WTC11 (cell line): ENCODE measurements around the gene CCDC126. TPM values are rescaled to one million over a fixed set of nuclear protein-coding genes. Genes with fewer than 3 reads are reported as not detected.

Experiments
- ATAC-seq: fragments of 200-7000 bp; cut with Tn5 transposase; 2 replicates; pipeline ENCODE4 v1.10.0; 2021; ENCODE audit warnings: mild to moderate bottlenecking, moderate library complexity
- CTCF ChIA-PET: fragments of 300-600 bp; sonication (Branson Sonifier 250); formaldehyde crosslinking; loops from one replicate; lab custom pipeline; 2021; ENCODE audit warnings: antibody characterized with exemption; lab: Charles Lee
- POLR2A ChIA-PET: fragments of 350-600 bp; sonication (Branson Sonifier 250); formaldehyde crosslinking; loops from one replicate; lab custom pipeline; 2021; ENCODE audit warnings: antibody characterized with exemption; lab: Charles Lee
- DNase-seq: peaks from one replicate; pipeline ENCODE4 v3.0.0; 2021; ENCODE audit warnings: low spot score
- H3K27ac Mint-ChIP-seq: 2 replicates; pipeline ENCODE4 v1.8.0; 2021; ENCODE audit warnings: mixed read lengths
- H3K27me3 Mint-ChIP-seq: 2 replicates; pipeline ENCODE4 v1.8.0; 2021; ENCODE audit warnings: low read depth, mild to moderate bottlenecking, moderate library complexity, mixed read lengths
- H3K36me3 Mint-ChIP-seq: 2 replicates; pipeline ENCODE4 v1.8.0; 2021; ENCODE audit warnings: mixed read lengths
- H3K4me1 Mint-ChIP-seq: 2 replicates; pipeline ENCODE4 v1.8.0; 2022; ENCODE audit warnings: mixed read lengths
- H3K4me3 Mint-ChIP-seq: 2 replicates; pipeline ENCODE4 v1.8.0; 2021; ENCODE audit warnings: mild to moderate bottlenecking, moderate library complexity, mixed read lengths
- H3K9me3 Mint-ChIP-seq: 2 replicates; pipeline ENCODE4 v1.8.0; 2021; ENCODE audit warnings: mixed read lengths
- ELF4 ChIP-seq: sonication (generic); formaldehyde crosslinking; IDR thresholded peaks from 2 replicates; pipeline ENCODE4 v1.8.1; 2022; ENCODE audit warnings: low read depth, mild to moderate bottlenecking, moderate library complexity, missing genetic modification reagents
- IRF2 ChIP-seq: sonication (generic); formaldehyde crosslinking; IDR thresholded peaks from 2 replicates; pipeline ENCODE4 v1.8.0; 2022; ENCODE audit warnings: low read depth, missing genetic modification reagents, borderline replicate concordance
- PRDM15 ChIP-seq: sonication (generic); formaldehyde crosslinking; IDR thresholded peaks from 2 replicates; pipeline ENCODE4 v1.8.0; 2022; ENCODE audit warnings: missing genetic modification reagents
- RELA ChIP-seq: sonication (generic); formaldehyde crosslinking; IDR thresholded peaks from 2 replicates; pipeline ENCODE4 v1.8.1; 2022; ENCODE audit warnings: missing genetic modification reagents, mild to moderate bottlenecking, borderline replicate concordance
- RORB ChIP-seq: fragments of 250-450 bp; sonication (Bioruptor Pico); IDR thresholded peaks from 2 replicates; pipeline ENCODE4 v1.9.0; 2021; ENCODE audit warnings: mild to moderate bottlenecking
- SOX15 ChIP-seq: fragments of 250-450 bp; sonication (Bioruptor Pico); IDR thresholded peaks from 2 replicates; pipeline ENCODE4 v1.9.0; 2021; ENCODE audit warnings: mild to moderate bottlenecking
- TCF7 ChIP-seq: sonication (generic); formaldehyde crosslinking; IDR thresholded peaks from 2 replicates; pipeline ENCODE4 v1.8.0; 2022; ENCODE audit warnings: mild to moderate bottlenecking, low read depth, missing genetic modification reagents, moderate library complexity
- TEAD4 ChIP-seq: sonication (generic); formaldehyde crosslinking; IDR thresholded peaks from 2 replicates; pipeline ENCODE4 v1.8.0; 2022; ENCODE audit warnings: mild to moderate bottlenecking, missing genetic modification reagents
- ZNF423 ChIP-seq: fragments of 250-450 bp; sonication (Bioruptor Pico); IDR thresholded peaks from 2 replicates; pipeline ENCODE4 v2.1.2; 2022; ENCODE audit warnings: mild to moderate bottlenecking, moderate library complexity
- total RNA-seq: library from RNA; stranded (reverse); gene quantifications from 3 replicates; pipeline ENCODE4 v1.2.3, GENCODE V29; 2021
- TF ChIP-seq, protein P1 (sequence below): sonication (generic); formaldehyde crosslinking; IDR thresholded peaks from 2 replicates; pipeline ENCODE4 v1.8.0; 2022; ENCODE audit warnings: mild to moderate bottlenecking, missing genetic modification reagents
- TF ChIP-seq, protein P2 (sequence below): fragments of 250-450 bp; sonication (Bioruptor Pico); IDR thresholded peaks from 2 replicates; pipeline ENCODE4 v1.9.0; 2021; ENCODE audit warnings: mild to moderate bottlenecking
- TF ChIP-seq, protein P3 (sequence below): fragments of 250-450 bp; sonication (Bioruptor Pico); conservative IDR thresholded peaks from 2 replicates; pipeline ENCODE4 v1.9.0; 2021; ENCODE audit warnings: mild to moderate bottlenecking
- TF ChIP-seq, protein P4 (sequence below): sonication (generic); formaldehyde crosslinking; IDR thresholded peaks from 2 replicates; pipeline ENCODE4 v1.8.1; 2023; ENCODE audit warnings: mild to moderate bottlenecking, missing genetic modification reagents

The CCDC126 gene
- total RNA-seq, 1 experiment from 2014 or later = 5.1 TPM

DNA sequence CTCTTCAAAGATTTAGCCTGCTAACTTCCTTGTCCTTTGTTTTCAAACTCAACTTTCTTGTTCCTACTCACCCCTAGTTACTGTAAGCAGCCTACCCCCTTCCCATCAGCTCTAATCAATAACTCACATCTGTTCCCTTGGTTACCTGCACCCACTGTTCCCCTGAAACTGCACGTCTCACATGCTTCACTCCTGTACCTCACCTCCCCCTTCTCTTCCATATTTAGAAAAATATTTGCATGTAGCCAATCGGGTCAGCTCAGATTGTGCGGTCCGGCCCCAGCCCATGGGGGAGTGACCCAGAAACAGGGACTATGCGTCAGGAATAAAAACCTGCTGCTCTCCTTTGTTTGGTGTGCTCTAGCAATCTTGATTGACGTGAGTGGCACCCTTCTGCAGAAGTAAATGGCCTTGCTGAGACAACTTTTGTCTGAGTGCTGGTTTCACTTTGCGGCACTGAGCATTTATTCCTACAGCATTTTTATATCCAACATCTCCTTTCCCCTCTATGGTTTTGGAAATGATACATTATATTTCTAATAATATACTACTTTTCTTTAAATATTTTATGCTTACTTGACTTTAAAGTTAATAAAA is 61.7 kb downstream of the CCDC126 start:
- Mint-ChIP-seq H3K36me3 (peaks cover 19% of the 10 kb centered on the region), H3K27ac (no peak overlapping the region), H3K4me1 (peaks cover 36% of the 10 kb centered on the region), H3K27me3 (no peaks in the 10 kb centered on the region; the same call in none of the 2 replicates), H3K9me3 (peaks cover 25% of the 10 kb centered on the region), H3K4me3 (no peak overlapping the region)
- CTCF ChIA-PET = interaction anchor here (1.2 to 1.3 kb wide), 2 partner anchors 21 to 38 kb away, joined by 3 to 4 read pairs; partner anchors contain the start of gene FAM221A
- no peak for ATAC-seq
- no peak for DNase-seq
- no peak for TF ChIP-seq RELA
- POLR2A ChIA-PET = no interaction called here

GRCh38 chr7:23661385-23661784 is 64.2 kb downstream of the CCDC126 start:
- peaks cover 15% of the 10 kb centered on the region for H3K36me3 Mint-ChIP-seq
- POLR2A ChIA-PET = no interaction called here
- CTCF ChIA-PET = interaction anchor here (0.6 to 3.0 kb wide), 4 partner anchors 19 to 388 kb away, joined by 3 to 16 read pairs (median 4); partner anchors contain the start of gene FAM221A
- H3K4me1 Mint-ChIP-seq = peaks cover 39% of the 10 kb centered on the region
- H3K4me3 Mint-ChIP-seq = no peak overlapping the region
- TF ChIP-seq, protein P1, sequence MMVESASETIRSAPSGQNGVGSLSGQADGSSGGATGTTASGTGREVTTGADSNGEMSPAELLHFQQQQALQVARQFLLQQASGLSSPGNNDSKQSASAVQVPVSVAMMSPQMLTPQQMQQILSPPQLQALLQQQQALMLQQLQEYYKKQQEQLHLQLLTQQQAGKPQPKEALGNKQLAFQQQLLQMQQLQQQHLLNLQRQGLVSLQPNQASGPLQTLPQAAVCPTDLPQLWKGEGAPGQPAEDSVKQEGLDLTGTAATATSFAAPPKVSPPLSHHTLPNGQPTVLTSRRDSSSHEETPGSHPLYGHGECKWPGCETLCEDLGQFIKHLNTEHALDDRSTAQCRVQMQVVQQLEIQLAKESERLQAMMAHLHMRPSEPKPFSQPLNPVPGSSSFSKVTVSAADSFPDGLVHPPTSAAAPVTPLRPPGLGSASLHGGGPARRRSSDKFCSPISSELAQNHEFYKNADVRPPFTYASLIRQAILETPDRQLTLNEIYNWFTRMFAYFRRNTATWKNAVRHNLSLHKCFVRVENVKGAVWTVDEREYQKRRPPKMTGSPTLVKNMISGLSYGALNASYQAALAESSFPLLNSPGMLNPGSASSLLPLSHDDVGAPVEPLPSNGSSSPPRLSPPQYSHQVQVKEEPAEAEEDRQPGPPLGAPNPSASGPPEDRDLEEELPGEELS = no peak
- TF ChIP-seq SOX15 (CRISPR knock-in tag) (no peak), ELF4 (no peak), TCF7 (CRISPR knock-in tag) (no peak)
- H3K9me3 Mint-ChIP-seq = peaks cover 16% of the 10 kb centered on the region
- no peak for DNase-seq
- ATAC-seq = no peak
- peak overlapping the region; percentile 28 for H3K27ac Mint-ChIP-seq
- no peaks in the 10 kb centered on the region; the same call in 1 of the 2 replicates for H3K27me3 Mint-ChIP-seq

DNA sequence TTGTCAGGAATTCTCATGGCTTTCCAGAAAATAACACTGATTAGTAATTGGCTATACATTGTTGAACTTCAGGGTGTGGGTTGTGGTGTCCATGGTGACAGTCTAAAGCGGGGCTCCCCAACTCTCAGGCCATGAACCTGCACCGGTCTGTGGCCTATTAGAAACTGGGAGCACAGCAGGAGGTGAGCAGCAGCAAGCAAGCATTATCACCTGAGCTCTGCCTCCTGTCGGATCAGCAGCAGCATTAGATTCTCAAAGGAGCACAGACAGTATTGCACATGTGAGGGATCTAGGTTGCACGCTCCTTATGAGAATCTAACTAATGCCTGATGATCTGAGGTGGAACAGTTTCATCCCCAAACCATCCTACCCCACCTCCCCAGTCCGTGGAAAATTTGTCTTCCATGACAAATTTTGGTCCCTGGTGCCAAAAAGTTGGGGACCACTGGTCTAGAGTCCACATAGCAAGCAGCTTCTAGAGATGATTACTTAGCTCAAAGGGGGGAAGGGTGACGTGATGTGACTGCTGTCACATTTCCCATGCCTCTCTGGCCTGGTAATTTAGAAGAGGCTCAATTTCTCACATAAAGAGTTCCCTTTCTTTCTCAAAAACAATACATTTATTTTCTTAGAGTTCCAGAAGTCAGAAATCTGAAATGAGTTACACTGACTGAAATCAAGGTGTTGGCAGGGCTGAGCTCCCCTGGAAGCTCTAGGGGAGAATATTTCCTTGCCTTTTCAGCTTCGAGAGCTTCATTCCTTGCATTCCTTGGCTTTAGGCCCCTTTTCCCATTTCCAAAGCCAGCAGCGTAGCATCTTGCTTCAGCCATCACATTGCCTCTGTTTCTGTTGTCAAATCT is 65.2 kb downstream of the CCDC126 start:
- Mint-ChIP-seq H3K36me3 (peaks cover 15% of the 10 kb centered on the region), H3K4me1 (peaks cover 39% of the 10 kb centered on the region), H3K4me3 (peak overlapping the region; percentile 29), H3K27ac (peak overlapping the region; percentile 91), H3K9me3 (peaks cover 16% of the 10 kb centered on the region), H3K27me3 (no peaks in the 10 kb centered on the region; the same call in 1 of the 2 replicates)
- ATAC-seq (peak; percentile 88), DNase-seq (peak; percentile 30)
- no peak for TF ChIP-seq PRDM15 (CRISPR knock-in tag)
- TF ChIP-seq ZNF423 (CRISPR knock-in tag) = no peak
- POLR2A ChIA-PET = interaction anchor here (0.9 kb wide), 1 partner anchor 18 kb away, joined by 3 read pairs; the partner anchor contains the start of gene FAM221A
- CTCF ChIA-PET = interaction anchor here (1.0 to 3.0 kb wide), 8 partner anchors 8 to 389 kb away, joined by 4 to 19 read pairs (median 5); partner anchors contain the start of gene FAM221A

DNA sequence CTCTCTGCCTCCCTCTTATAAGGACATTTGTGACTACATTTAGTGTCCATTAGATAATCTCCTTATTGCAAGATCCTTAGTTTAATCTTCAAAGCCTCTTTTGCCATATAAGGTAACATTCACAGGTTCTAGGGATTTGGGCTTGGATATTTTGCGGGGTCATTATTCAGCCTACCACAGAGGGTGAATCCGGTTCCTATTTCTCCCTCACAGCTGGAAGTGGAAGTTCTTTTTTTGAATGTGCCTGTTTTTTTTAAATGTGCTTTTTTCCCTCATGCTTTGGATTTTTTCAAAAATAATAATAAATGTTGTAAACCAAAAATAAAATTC is 65.8 kb downstream of the CCDC126 start:
- Mint-ChIP-seq H3K9me3 (peaks cover 16% of the 10 kb centered on the region), H3K36me3 (peaks cover 15% of the 10 kb centered on the region), H3K4me1 (peaks cover 39% of the 10 kb centered on the region), H3K27me3 (no peaks in the 10 kb centered on the region; the same call in none of the 2 replicates), H3K27ac (peak overlapping the region; percentile 91), H3K4me3 (peak overlapping the region; percentile 29; the same call in 1 of the 2 replicates)
- CTCF ChIA-PET = interaction anchor here (1.0 to 3.0 kb wide), 6 partner anchors 8 to 390 kb away, joined by 4 to 19 read pairs (median 6); partner anchors contain the start of gene FAM221A
- ATAC-seq (peak; percentile 54), DNase-seq (no peak)
- POLR2A ChIA-PET = interaction anchor here (0.5 to 0.9 kb wide), 2 partner anchors 17 to 145 kb away, joined by 3 read pairs; partner anchors contain the start of gene FAM221A
- TF ChIP-seq RORB (CRISPR knock-in tag) (no peak), IRF2 (CRISPR knock-in tag) (no peak), TEAD4 (CRISPR knock-in tag) (no peak)
- TF ChIP-seq, protein P2, sequence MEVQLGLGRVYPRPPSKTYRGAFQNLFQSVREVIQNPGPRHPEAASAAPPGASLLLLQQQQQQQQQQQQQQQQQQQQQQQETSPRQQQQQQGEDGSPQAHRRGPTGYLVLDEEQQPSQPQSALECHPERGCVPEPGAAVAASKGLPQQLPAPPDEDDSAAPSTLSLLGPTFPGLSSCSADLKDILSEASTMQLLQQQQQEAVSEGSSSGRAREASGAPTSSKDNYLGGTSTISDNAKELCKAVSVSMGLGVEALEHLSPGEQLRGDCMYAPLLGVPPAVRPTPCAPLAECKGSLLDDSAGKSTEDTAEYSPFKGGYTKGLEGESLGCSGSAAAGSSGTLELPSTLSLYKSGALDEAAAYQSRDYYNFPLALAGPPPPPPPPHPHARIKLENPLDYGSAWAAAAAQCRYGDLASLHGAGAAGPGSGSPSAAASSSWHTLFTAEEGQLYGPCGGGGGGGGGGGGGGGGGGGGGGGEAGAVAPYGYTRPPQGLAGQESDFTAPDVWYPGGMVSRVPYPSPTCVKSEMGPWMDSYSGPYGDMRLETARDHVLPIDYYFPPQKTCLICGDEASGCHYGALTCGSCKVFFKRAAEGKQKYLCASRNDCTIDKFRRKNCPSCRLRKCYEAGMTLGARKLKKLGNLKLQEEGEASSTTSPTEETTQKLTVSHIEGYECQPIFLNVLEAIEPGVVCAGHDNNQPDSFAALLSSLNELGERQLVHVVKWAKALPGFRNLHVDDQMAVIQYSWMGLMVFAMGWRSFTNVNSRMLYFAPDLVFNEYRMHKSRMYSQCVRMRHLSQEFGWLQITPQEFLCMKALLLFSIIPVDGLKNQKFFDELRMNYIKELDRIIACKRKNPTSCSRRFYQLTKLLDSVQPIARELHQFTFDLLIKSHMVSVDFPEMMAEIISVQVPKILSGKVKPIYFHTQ = no peak
- TF ChIP-seq, protein P3, sequence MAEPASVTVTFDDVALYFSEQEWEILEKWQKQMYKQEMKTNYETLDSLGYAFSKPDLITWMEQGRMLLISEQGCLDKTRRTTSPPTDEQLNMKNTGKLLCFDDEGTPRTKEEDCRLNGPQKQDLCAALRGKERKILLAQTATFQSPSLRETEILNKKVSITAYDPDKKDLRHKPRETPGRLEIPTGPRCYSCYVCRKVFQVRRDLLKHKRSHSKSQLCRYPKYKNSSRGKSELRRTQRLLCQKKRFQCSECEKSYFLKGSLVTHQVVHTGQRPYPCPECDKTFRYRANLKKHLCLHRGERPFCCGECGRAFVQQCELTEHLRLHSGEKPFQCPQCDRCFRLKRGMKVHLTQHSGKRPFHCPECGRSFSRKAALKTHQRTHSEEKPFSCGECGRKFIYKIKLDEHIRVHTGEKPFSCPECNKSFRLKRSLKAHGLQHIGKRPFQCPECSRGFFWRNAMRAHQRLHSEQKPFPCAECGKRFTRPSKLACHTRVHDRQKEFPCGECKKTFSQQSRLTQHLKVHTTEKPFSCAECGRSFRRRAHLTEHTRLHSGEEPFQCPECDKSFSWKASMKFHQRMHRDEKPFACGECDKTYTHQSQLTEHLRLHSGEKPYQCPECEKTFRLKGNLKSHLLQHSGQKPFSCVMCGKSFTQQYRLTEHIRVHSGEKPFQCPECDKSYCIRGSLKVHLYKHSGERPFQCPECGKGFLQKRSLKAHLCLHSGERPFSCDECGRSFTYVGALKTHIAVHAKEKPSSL = no peak
- TF ChIP-seq, protein P4, sequence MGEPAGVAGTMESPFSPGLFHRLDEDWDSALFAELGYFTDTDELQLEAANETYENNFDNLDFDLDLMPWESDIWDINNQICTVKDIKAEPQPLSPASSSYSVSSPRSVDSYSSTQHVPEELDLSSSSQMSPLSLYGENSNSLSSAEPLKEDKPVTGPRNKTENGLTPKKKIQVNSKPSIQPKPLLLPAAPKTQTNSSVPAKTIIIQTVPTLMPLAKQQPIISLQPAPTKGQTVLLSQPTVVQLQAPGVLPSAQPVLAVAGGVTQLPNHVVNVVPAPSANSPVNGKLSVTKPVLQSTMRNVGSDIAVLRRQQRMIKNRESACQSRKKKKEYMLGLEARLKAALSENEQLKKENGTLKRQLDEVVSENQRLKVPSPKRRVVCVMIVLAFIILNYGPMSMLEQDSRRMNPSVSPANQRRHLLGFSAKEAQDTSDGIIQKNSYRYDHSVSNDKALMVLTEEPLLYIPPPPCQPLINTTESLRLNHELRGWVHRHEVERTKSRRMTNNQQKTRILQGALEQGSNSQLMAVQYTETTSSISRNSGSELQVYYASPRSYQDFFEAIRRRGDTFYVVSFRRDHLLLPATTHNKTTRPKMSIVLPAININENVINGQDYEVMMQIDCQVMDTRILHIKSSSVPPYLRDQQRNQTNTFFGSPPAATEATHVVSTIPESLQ (CRISPR knock-in tag) = no peak
